Mucosa of stomach (tissue), 1 donor: Measurements from ENCODE around the gene GALNT14.

ENCODE experiments used
- H3K27me3 ChIP-seq: one replicate; pipeline ENCODE4 v1.7.0; 2013; ENCODE audit warnings: mild to moderate bottlenecking, low read length; ENCODE audit not compliant: control insufficient read depth, insufficient read depth
- H3K36me3 ChIP-seq: one replicate; pipeline ENCODE4 v1.7.0; 2013; ENCODE audit warnings: low read length; ENCODE audit not compliant: control insufficient read depth, insufficient read depth
- H3K4me1 ChIP-seq: one replicate; pipeline ENCODE4 v1.7.0; 2013; ENCODE audit warnings: mild to moderate bottlenecking, low read length; ENCODE audit not compliant: control insufficient read depth, insufficient read depth
- H3K4me3 ChIP-seq: one replicate; pipeline ENCODE4 v1.7.0; 2013; ENCODE audit warnings: low read length
- H3K9ac ChIP-seq: one replicate; pipeline ENCODE4 v1.7.0; 2013; ENCODE audit warnings: mild to moderate bottlenecking, low read length, moderate library complexity
- H3K9me3 ChIP-seq: one replicate; pipeline ENCODE4 v1.7.0; 2013; ENCODE audit warnings: mild to moderate bottlenecking, low read length, moderate library complexity; ENCODE audit not compliant: control insufficient read depth
- donor health status: Pancreatic carcinoma.

The GALNT14 gene

GRCh38 chr2:31079665-31080064, 58.6 kb downstream of the GALNT14 start:
- Histone ChIP-seq H3K4me1 (no peaks in the 10 kb centered on the region), H3K36me3 (no peaks in the 10 kb centered on the region), H3K9ac (no peak overlapping the region)

GRCh38 chr2:31078579-31079105, 59.6 kb downstream of the GALNT14 start:
- H3K27me3 ChIP-seq, result no peaks in the 10 kb centered on the region
- no peak overlapping the region for H3K4me3 ChIP-seq

More at GRCh38 chr2:31079665-31080064, 58.6 kb downstream of the GALNT14 start:
- Histone ChIP-seq H3K4me3 (no peak overlapping the region), H3K9me3 (no peaks in the 10 kb centered on the region), H3K27me3 (no peaks in the 10 kb centered on the region)

GRCh38 chr2:31078011-31078410, 60.2 kb downstream of the GALNT14 start:
- H3K36me3 ChIP-seq, result no peaks in the 10 kb centered on the region
- no peaks in the 10 kb centered on the region for H3K4me1 ChIP-seq
- H3K4me3 ChIP-seq, result no peak overlapping the region

More at GRCh38 chr2:31078579-31079105, 59.6 kb downstream of the GALNT14 start:
- no peaks in the 10 kb centered on the region for H3K4me1 ChIP-seq
- no peaks in the 10 kb centered on the region for H3K9me3 ChIP-seq
- no peaks in the 10 kb centered on the region for H3K36me3 ChIP-seq
- H3K9ac ChIP-seq, result no peak overlapping the region

GRCh38 chr2:31075941-31076590, 62.2 kb downstream of the GALNT14 start:
- no peak overlapping the region for H3K4me3 ChIP-seq
- no peaks in the 10 kb centered on the region for H3K36me3 ChIP-seq
- no peak overlapping the region for H3K9ac ChIP-seq
- H3K9me3 ChIP-seq, result no peaks in the 10 kb centered on the region
- H3K27me3 ChIP-seq, result no peaks in the 10 kb centered on the region
- H3K4me1 ChIP-seq, result no peaks in the 10 kb centered on the region

More at GRCh38 chr2:31078011-31078410, 60.2 kb downstream of the GALNT14 start:
- Histone ChIP-seq H3K9me3 (no peaks in the 10 kb centered on the region), H3K9ac (no peak overlapping the region), H3K27me3 (no peaks in the 10 kb centered on the region)

- Histone ChIP-seq H3K9me3 (no peaks in the 10 kb centered on the region), H3K4me1 (no peaks in the 10 kb centered on the region), H3K36me3 (no peaks in the 10 kb centered on the region), H3K9ac (no peak overlapping the region), H3K4me3 (no peak overlapping the region), H3K27me3 (no peaks in the 10 kb centered on the region)
Measured at GRCh38 chr2:31075431-31075830, 62.8 kb downstream of the GALNT14 start.

GRCh38 chr2:31071741-31072140, 66.5 kb downstream of the GALNT14 start:
- Histone ChIP-seq H3K4me3 (no peak overlapping the region), H3K4me1 (no peaks in the 10 kb centered on the region), H3K27me3 (no peaks in the 10 kb centered on the region), H3K36me3 (no peaks in the 10 kb centered on the region), H3K9me3 (no peaks in the 10 kb centered on the region), H3K9ac (no peak overlapping the region)

GRCh38 chr2:31070339-31071125, 67.7 kb downstream of the GALNT14 start:
- H3K36me3 ChIP-seq, result no peaks in the 10 kb centered on the region
- no peaks in the 10 kb centered on the region for H3K4me1 ChIP-seq
- H3K9ac ChIP-seq, result no peak overlapping the region
- H3K9me3 ChIP-seq, result no peaks in the 10 kb centered on the region
- no peak overlapping the region for H3K4me3 ChIP-seq
- no peaks in the 10 kb centered on the region for H3K27me3 ChIP-seq

GRCh38 chr2:31069643-31070325, 68.5 kb downstream of the GALNT14 start:
- no peaks in the 10 kb centered on the region for H3K4me1 ChIP-seq
- H3K27me3 ChIP-seq, result no peaks in the 10 kb centered on the region
- no peak overlapping the region for H3K9ac ChIP-seq
- no peak overlapping the region for H3K4me3 ChIP-seq
- H3K9me3 ChIP-seq, result no peaks in the 10 kb centered on the region
- no peaks in the 10 kb centered on the region for H3K36me3 ChIP-seq

GRCh38 chr2:31067259-31067658, 71.0 kb downstream of the GALNT14 start:
- Histone ChIP-seq H3K36me3 (no peaks in the 10 kb centered on the region), H3K9ac (no peak overlapping the region), H3K4me3 (no peak overlapping the region), H3K27me3 (no peaks in the 10 kb centered on the region), H3K9me3 (no peaks in the 10 kb centered on the region), H3K4me1 (no peaks in the 10 kb centered on the region)

GRCh38 chr2:31066551-31066950, 71.7 kb downstream of the GALNT14 start:
- Histone ChIP-seq H3K9me3 (no peaks in the 10 kb centered on the region), H3K4me1 (no peaks in the 10 kb centered on the region), H3K9ac (no peak overlapping the region), H3K4me3 (no peak overlapping the region), H3K27me3 (no peaks in the 10 kb centered on the region), H3K36me3 (no peaks in the 10 kb centered on the region)

GRCh38 chr2:31066086-31066485, 72.2 kb downstream of the GALNT14 start:
- H3K36me3 ChIP-seq, result no peaks in the 10 kb centered on the region
- no peak overlapping the region for H3K4me3 ChIP-seq
- no peaks in the 10 kb centered on the region for H3K27me3 ChIP-seq
- H3K9ac ChIP-seq, result no peak overlapping the region
- H3K9me3 ChIP-seq, result no peaks in the 10 kb centered on the region
- H3K4me1 ChIP-seq, result no peaks in the 10 kb centered on the region

GRCh38 chr2:31065356-31065755, 72.9 kb downstream of the GALNT14 start:
- no peaks in the 10 kb centered on the region for H3K27me3 ChIP-seq
- H3K36me3 ChIP-seq, result no peaks in the 10 kb centered on the region
- H3K9ac ChIP-seq, result no peak overlapping the region
- no peak overlapping the region for H3K4me3 ChIP-seq
- no peaks in the 10 kb centered on the region for H3K4me1 ChIP-seq
- no peaks in the 10 kb centered on the region for H3K9me3 ChIP-seq
